Mesenteric fat pad (tissue), 1 donor: ENCODE results near the gene UNK. TPM values are rescaled to one million over a fixed set of nuclear protein-coding genes. Genes with fewer than 3 reads are reported as not detected.

Experiments used
- DNase-seq: peaks from one replicate; pipeline ENCODE4 v3.0.0-alpha.2; 2020; ENCODE audit warnings: low spot score
- total RNA-seq: library from RNA; stranded (reverse); fragmentation: NEBNext Ultra II Directional; extraction: Animal tissue kit (Norgen Biotek cat#: 25700); gene quantifications from one replicate; pipeline ENCODE4 v1.2.1, GENCODE V29; 2021
- donor health status: DM: yes; HTN: yes; CAD: no.

UNK gene
- total RNA-seq, 1 donor from 2014 or later = 24.6 TPM

- no peak for DNase-seq
Observed at GRCh38 chr17:75818326-75818885, 33.8 kb downstream of the UNK start.

GRCh38 chr17:75819116-75819515 lies 34.5 kb downstream of the UNK start:
- no peak for DNase-seq

GRCh38 chr17:75819678-75820077 lies 35.1 kb downstream of the UNK start:
- DNase-seq = no peak

GRCh38 chr17:75820094-75821080 lies 35.8 kb downstream of the UNK start:
- DNase-seq = no peak

GRCh38 chr17:75821552-75821951 lies 36.9 kb downstream of the UNK start:
- no peak for DNase-seq

GRCh38 chr17:75822119-75822799 lies 37.7 kb downstream of the UNK start:
- DNase-seq = no peak

GRCh38 chr17:75822800-75823166 lies 38.2 kb downstream of the UNK start:
- no peak for DNase-seq

- DNase-seq = no peak
Observed at GRCh38 chr17:75823257-75824041, 38.8 kb downstream of the UNK start.

- no peak for DNase-seq
Observed at GRCh38 chr17:75824050-75824552, 39.5 kb downstream of the UNK start.

GRCh38 chr17:75824666-75825065 lies 40.1 kb downstream of the UNK start:
- DNase-seq = no peak

- DNase-seq = no peak
Observed at GRCh38 chr17:75825149-75825552, 40.5 kb downstream of the UNK start.

GRCh38 chr17:75825748-75826370 lies 41.3 kb downstream of the UNK start:
- no peak for DNase-seq

- no peak for DNase-seq
Observed at GRCh38 chr17:75826561-75827307, 42.1 kb downstream of the UNK start.

GRCh38 chr17:75827308-75828075 lies 42.9 kb downstream of the UNK start:
- no peak for DNase-seq

- DNase-seq = no peak
Observed at GRCh38 chr17:75828076-75828400, 43.4 kb downstream of the UNK start.

- no peak for DNase-seq
Observed at GRCh38 chr17:75828741-75829140, 44.1 kb downstream of the UNK start.

GRCh38 chr17:75829747-75830146 lies 45.1 kb downstream of the UNK start:
- DNase-seq = no peak

- no peak for DNase-seq
Observed at GRCh38 chr17:75830164-75831031, 45.8 kb downstream of the UNK start.
